Measurements from ENCODE around the gene NAA20. TPM values are rescaled to one million over a fixed set of nuclear protein-coding genes. Genes with fewer than 3 reads are reported as not detected.

The NAA20 gene
- total RNA-seq (2014; rRNA removed; shearing (Covaris generic)) = 156 and 167 TPM in 2 replicates

DNA sequence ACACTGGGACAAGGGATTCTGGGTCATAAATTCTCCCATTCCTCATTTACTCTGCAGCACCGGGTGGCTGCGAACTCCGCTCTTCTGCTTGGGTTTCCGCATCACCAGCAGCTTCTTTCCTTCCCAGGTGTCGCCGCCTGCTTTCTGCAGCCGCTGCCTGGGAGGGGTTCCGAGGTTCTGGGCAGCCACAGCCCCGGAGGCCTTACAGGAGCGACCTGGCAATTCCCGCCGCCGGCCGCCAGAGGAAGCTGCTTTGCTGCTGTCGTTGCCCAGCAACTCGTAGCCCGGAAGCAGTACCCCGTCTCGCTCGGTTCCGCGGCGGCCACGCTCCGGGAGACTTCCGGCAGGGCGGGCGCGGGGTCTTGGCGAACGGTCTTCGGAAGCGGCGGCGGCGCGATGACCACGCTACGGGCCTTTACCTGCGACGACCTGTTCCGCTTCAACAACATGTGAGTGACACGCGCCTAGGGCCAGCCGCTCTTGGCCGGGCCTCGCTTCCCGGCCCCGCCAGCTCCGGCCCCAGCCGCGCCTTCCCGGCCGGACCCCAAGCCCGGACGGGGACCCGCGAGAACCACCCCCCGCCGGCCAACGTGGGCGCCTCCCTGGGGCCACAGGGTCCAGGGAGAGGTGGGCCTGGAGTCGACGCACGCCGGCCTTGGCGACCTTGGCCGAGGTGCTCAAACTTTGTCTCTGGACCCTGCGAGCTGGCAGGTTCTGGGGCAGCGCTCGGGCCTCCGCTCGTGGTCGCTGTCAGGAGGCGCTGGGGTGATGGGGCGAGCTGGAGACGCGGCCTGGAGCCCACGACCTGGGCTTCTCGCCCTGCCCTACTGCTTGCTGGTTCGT, at the start of gene NAA20:
NAA20 (plus strand) TSS at position 362 of the 843 bp plus-strand sequence; CDS start at position 397, 35 bp downstream.
- peak; percentile 96 for DNase-seq (ENCODE audit: low read depth)

DNA sequence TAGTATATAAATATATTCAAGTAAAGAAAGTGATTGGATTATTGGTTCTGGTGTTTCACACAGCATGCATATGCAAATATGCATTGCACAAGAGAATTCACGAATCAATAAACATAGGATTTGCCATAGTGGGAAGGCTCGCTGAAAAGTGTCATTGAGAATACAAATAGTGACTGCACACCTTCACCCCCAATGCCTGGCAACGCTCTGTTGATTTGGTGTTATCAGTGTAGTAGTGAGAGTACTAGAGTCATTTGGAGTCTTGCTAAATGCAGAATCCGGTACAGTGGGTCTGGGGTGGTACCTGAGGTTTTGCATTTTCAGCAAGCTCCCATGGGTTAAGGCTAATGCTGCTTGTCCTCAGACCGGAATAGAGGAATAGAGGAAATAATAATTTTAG, 49.7 kb upstream of the NAA20 start:
- no peak for DNase-seq (ENCODE audit: low read depth)

DNA sequence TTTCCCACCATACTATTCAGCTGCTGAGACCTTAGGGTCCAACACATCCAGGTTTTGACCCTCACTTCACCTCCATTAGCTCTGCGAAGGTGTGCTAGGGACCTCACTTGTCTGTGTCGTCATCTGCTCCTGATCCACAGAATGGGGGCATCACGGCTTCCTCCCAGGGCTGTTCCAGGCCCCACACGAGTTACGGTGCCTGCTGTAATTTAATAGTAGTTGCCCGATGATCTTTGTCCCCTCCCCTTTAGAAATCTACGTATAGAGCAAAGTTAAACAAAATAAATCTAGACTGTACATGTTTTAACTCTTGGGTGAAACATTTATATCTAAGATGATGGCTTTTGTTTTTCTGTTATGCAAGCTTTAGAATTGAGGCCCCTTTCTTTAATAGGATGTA, 49.1 kb upstream of the NAA20 start:
- DNase-seq (ENCODE audit: low read depth) = no peak

GRCh38 chr20:19968466-19969073, 48.6 kb upstream of the NAA20 start:
- no peak for DNase-seq (ENCODE audit: low read depth)

DNA sequence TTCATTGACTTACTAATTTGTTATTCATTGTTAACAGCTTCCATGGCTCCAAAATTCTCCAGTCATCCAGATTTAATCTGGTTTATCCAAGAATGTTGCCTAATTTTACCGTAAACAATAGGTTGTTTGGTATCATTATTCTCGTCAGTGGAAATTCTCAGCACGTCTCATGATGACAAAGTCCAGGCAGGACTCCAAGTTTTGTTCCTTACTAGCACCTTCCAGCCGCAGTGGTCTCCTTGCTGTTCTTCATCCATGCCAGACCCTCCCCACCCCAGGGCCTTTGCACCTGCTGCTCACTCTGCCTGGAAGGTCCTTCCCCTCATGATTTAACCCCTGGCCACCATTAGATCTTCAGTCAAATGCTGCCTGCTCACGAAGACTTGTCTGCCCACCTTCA, 48.1 kb upstream of the NAA20 start:
- no peak for DNase-seq (ENCODE audit: low read depth)

DNA sequence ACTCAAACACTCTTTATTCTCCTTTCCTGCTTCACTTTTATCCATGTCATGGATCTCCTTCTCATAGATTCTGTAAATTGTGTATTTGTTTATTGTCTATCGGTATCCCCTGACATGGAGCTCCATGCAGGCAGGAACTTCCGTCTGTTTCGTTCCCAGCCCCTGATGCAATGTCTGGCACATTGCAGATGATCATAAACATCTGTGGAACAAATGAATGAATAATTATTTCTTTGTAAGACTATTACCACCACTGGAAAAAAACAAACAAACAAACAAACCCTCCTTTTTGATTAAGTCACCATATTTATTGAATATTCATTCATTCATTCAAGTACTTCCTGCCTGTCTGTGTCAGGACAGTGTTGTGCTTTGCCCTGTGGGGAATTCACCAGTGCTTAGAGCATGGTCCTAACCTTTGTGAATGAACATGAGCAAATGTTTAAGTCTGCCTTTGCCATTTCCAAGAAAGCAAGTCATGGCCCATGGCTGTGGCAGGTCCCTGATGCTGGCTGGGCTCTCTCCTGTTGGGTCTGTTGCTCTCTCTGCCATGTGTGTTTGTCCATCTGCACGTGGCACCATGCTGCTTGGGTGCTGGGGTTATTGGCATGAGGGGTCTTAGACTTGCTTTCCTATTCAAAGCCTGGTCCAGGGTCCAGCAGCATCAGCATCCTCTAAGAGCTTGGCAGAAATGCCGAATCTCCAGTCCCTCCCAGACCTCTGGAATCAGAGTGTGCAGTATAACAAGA, 47.5 kb upstream of the NAA20 start:
- no peak for DNase-seq (ENCODE audit: low read depth)

GRCh38 chr20:19970256-19970765, 46.9 kb upstream of the NAA20 start:
- DNase-seq (ENCODE audit: low read depth) = no peak

GRCh38 chr20:19971116-19971515, 46.0 kb upstream of the NAA20 start:
- DNase-seq (ENCODE audit: low read depth) = no peak

DNA sequence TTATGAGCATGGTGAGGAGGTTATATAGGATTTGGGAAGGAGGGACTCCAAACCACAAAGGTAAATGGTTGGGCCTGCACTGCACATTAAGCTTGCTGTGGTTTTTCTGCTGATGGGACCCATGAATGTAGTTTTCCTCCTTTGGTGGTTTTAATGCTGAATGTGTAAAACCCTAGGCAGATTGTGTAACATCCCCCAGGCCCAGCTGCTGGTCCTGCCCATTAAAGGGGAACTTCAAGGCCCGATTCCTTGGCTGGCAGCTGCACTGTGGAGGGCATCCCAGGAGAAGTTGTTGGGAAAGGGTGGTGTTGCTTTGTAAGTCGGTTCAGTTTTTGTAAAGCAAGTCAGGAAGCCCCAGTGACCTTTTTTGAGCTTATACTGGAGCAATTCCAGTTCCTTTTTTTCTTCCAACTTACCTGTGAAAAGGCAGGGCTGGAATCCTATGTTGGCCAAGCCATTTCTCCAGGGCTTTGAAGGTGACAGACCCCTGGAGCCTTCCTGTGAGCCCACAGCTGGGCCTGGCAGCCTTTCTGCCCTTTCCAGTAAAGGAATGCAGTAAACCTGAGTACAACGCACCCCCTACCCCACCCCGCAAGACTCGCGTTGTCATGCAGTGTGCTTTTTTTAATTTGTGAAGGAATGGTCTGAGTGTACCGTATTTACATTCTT, 43.1 kb upstream of the NAA20 start:
- DNase-seq (ENCODE audit: low read depth) = peak; percentile 93

- peak; percentile 98 for DNase-seq (ENCODE audit: low read depth)
These were observed 42.3 kb upstream of the NAA20 start for GRCh38 chr20:19974630-19975435.

DNA sequence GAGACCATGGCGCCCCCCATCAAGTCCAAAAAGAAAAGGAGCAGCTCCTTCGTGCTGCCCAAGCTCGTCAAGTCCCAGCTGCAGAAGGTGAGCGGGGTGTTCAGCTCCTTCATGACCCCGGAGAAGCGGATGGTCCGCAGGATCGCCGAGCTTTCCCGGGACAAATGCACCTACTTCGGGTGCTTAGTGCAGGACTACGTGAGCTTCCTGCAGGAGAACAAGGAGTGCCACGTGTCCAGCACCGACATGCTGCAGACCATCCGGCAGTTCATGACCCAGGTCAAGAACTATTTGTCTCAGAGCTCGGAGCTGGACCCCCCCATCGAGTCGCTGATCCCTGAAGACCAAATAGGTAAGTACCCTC, 41.7 kb upstream of the NAA20 start:
- peak; percentile 61 for DNase-seq (ENCODE audit: low read depth)

DNA sequence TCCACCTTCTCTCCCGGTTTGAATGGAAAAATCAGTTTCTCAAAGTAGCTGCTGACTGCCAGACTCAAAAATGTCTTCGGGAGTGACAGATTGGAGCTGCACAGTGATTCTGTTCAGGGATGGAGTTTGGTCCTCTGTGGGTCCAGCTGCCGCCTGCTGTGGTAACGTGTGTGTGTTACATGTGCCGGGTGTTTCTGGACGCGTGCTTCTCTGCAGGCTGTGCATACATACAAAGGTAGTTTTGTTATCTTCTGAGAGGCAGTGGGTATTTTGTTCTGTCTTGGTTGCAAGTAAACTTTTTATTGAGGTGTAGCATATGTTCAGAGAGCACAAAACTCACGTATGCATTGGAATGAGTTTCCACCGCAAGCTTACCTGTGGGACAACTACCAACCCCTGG, 41.3 kb upstream of the NAA20 start:
- DNase-seq (ENCODE audit: low read depth) = peak; percentile 47

- DNase-seq (ENCODE audit: low read depth) = peak; percentile 92
These were observed 40.4 kb upstream of the NAA20 start for GRCh38 chr20:19976595-19977372.

DNA sequence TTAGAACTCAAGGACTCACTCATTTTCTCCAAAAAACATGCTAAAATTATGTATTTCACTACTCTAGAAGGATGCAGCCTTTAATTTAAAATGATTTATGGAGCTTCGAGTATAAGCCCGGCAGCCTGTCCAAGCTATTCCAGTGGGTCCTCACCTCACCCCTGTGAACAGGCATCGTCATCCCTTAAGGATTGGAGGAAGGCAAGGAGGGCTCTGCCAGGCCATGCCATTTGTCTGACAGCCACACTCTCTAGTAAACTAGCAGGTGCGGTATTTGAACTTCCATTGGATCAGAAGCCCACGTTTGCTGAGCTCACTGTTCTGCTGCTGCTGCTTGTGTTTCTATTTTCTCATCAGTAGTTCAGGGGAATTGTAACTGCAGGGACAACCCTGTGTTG, 39.8 kb upstream of the NAA20 start:
- no peak for DNase-seq (ENCODE audit: low read depth)

GRCh38 chr20:19978511-19979210, 38.5 kb upstream of the NAA20 start:
- no peak for DNase-seq (ENCODE audit: low read depth)

DNA sequence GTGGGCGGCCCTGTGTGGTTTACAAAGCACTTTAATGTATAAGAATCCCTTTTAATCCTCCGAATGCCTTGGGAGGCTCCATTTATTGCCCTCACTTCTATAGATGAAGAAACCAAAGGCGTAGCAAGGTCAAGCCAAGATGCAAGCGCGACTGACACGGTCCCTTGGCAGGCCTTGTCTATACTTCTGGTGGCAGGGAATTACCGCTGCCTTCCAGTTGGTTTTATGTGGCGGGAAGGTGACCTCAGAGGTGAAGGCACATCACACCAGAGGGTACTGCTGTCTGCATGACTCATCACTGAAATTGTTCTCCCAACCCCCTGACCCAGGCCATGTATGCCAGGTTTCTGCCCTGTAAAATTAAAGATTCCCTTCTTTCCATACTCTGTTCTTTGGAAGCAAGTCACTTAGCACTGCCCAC, 36.1 kb upstream of the NAA20 start:
- DNase-seq (ENCODE audit: low read depth) = peak; percentile 90

- DNase-seq (ENCODE audit: low read depth) = peak; percentile 89
These were observed 30.7 kb upstream of the NAA20 start for GRCh38 chr20:19986419-19986818.

DNA sequence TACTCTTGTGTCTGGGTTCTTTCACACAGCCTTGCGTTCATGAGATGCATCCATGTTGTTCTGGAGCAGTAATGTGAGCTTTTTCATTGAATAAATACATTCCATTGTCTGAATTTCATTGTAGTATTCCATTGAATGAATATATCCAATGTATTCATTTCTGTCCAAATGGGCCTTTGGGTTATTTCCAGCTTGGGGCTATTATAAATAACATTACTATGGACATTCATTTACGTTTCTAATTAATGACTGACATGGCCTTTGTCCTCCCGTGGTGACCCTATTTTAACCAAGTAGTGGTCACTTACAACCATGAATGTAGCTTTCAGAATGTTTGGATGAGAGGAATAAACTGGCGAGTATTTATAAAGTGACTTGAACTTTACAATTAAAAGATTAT, 30.1 kb upstream of the NAA20 start:
- DNase-seq (ENCODE audit: low read depth) = no peak

DNA sequence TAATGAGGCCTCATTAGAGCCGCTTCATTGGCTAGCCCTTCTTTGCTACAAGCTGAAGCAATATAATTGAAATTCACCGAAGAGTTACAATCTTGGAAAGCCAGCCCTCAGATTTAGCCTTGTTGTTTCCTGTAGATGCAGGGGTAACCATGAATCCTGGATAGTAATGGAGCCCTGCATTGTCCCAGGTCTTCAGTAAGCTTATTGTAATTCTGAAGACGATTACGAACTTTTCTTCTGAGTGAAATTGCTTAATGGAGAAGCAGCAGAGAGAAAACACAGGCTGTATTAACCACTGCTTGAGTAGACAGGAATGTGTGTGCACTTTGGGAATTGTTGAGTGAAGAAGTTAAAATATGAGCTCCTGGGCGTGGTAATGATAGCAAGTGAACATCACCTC, 26.3 kb upstream of the NAA20 start:
- DNase-seq (ENCODE audit: low read depth) = no peak

DNA sequence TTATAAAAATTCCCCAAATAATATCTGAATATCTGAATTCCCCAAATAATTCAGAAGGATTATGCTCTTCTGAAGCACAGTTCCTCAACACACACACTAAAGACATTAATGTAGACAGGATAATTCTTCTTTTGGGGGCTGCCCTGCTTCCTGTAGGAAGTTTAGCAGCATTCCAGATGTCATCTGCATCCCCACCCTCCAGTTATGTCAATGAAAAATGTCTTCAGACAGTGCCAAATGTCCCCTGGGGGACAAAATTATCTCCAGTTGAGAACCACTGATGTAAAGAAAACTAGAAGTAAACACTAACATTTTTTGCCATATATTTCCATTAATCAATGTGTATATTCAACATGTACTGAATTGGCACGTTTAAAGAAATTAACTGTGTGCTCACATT, 25.9 kb upstream of the NAA20 start:
- no peak for DNase-seq (ENCODE audit: low read depth)
